ENCODE results near the gene FANCC.

Gene FANCC

GRCh38 chr9:95058121-95058785 is 259.3 kb downstream of the FANCC start:
- no peak for DNase-seq

GRCh38 chr9:95057101-95057500 is 260.4 kb downstream of the FANCC start:
- DNase-seq: no peak

GRCh38 chr9:95055851-95056551 is 261.5 kb downstream of the FANCC start:
- no peak for DNase-seq

- no peak for DNase-seq
Measured at GRCh38 chr9:95055334-95055850, 262.1 kb downstream of the FANCC start.

DNA sequence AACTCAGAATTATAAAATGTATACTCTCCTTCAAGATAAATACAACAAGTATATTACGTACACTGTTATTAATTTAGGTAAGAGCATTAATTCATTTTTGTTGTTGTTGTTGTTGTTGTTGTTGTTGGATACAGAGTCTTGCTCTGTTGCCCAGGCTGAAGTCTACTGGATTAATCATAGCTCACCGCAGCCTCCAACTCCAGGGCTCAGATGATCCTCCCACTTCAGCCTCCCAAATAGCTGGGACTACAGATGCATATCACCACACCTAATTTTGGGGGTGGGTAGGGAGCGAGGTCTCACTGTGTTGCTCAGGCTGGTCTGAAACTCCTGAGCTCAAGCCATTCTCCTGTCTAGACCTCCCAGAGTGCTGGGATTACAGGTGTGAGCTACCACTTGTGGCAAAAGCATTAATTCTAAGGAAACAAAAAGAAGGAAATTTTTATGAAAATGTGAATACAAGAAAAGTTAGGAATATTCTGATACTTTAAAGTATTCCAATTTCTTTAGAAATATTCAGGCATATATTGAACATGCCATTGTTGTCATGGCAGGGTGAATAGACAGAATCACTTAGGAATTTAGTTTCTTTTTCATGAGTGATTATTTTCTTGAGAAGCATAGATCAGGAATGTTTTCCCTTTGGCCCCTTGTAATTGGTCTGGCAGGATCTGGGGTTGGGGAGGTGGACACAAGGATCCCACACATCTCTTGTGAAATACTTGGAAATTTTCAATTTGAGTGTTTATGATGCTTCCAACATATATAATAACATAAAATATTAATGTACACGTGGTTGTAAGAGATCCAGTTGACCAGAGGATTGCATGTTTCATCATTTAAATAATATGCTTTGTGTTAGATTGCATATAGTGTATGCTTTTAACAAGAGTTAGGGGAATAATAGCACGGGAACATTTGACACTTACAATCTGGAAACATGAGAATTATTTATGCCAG is 263.6 kb downstream of the FANCC start:
- no peak for DNase-seq

DNA sequence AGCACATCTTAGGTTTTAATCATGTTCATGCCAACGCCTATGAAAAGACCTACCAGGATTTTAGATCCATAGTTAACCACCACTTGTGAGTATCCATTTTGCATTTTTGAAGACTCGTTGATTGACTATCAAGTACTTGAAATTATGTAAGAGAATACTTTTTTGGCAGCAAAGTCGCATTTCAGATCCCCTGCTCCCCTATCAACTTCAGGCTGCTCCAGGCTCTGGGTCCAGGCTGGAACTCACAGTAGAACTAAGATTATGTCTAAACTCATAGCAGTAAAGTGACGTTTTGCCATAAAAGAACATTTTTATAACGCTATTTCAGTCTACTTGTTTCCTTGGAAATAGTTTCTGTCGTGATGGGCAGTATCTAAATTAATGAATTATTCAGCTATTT is 267.7 kb downstream of the FANCC start:
- DNase-seq: no peak
